Measurements from ENCODE around the gene SUPT7L. TPM values are rescaled to one million over a fixed set of nuclear protein-coding genes. Genes with fewer than 3 reads are reported as not detected.

The SUPT7L gene
- polyA plus RNA-seq, 1 donor from 2014 or later, result 95.8 TPM

- Histone ChIP-seq H3K9ac (ENCODE audit: low read length) (no peak overlapping the region), H3K79me2 (replicated peaks; ENCODE audit: insufficient read depth, low read length) (no peaks in the 10 kb centered on the region), H3K4me3 (ENCODE audit: low read length) (no peak overlapping the region), H3K4me2 (ENCODE audit: low read length) (no peak overlapping the region), H3K36me3 (ENCODE audit: insufficient read depth, low read length) (peaks cover 20% of the 10 kb centered on the region), H4K20me1 (ENCODE audit: insufficient read depth) (no peaks in the 10 kb centered on the region), H3K9me3 (ENCODE audit: low read length) (no peaks in the 10 kb centered on the region), H3F3A (ENCODE audit: insufficient read depth, low read length, poor library complexity, severe bottlenecking) (no peaks in the 10 kb centered on the region), H3K27me3 (ENCODE audit: insufficient read depth, low read depth, low read length) (no peaks in the 10 kb centered on the region), H3K27ac (ENCODE audit: low read length) (no peak overlapping the region), H2AFZ (ENCODE audit: low read depth, low read length) (no peak overlapping the region), H3K9me2 (ENCODE audit: insufficient read depth, low read length) (no peaks in the 10 kb centered on the region)
- TF ChIP-seq TAF1 (IDR thresholded peaks at IDR 0.05; ENCODE audit: low read depth) (no peak), MXI1 (conservative IDR thresholded peaks at IDR 0.05; ENCODE audit: poor library complexity, severe bottlenecking) (no peak), EZH2 (IDR thresholded peaks at IDR 0.05; ENCODE audit: borderline replicate concordance, insufficient read depth, low read length, poor library complexity, severe bottlenecking) (no peak), CTCF (IDR thresholded peaks at IDR 0.05; ENCODE audit: poor library complexity, severe bottlenecking) (no peak), SMC3 (conservative IDR thresholded peaks at IDR 0.05; ENCODE audit: poor library complexity) (no peak), POLR2AphosphoS5 (IDR thresholded peaks at IDR 0.05) (no peak), EP300 (conservative IDR thresholded peaks at IDR 0.05; ENCODE audit: poor library complexity, severe bottlenecking) (no peak), REST (IDR thresholded peaks at IDR 0.05; ENCODE audit: borderline replicate concordance) (no peak), RAD21 (conservative IDR thresholded peaks at IDR 0.05) (no peak)
These were observed 9.5 kb upstream of the SUPT7L start for GRCh38 chr2:27672723-27673486.

GRCh38 chr2:27671235-27671634 is 7.8 kb upstream of the SUPT7L start:
- no peak for TF ChIP-seq SMC3 (conservative IDR thresholded peaks at IDR 0.05; ENCODE audit: poor library complexity)
- no peak for TF ChIP-seq EZH2 (IDR thresholded peaks at IDR 0.05; ENCODE audit: borderline replicate concordance, insufficient read depth, low read length, poor library complexity, severe bottlenecking)
- no peak for TF ChIP-seq CTCF (IDR thresholded peaks at IDR 0.05; ENCODE audit: poor library complexity, severe bottlenecking)
- no peak for TF ChIP-seq TAF1 (IDR thresholded peaks at IDR 0.05; ENCODE audit: low read depth)
- no peak for TF ChIP-seq POLR2AphosphoS5 (IDR thresholded peaks at IDR 0.05)
- no peak for TF ChIP-seq RAD21 (conservative IDR thresholded peaks at IDR 0.05)
- no peak for TF ChIP-seq REST (IDR thresholded peaks at IDR 0.05; ENCODE audit: borderline replicate concordance)
- no peak for TF ChIP-seq MXI1 (conservative IDR thresholded peaks at IDR 0.05; ENCODE audit: poor library complexity, severe bottlenecking)
- TF ChIP-seq EP300 (conservative IDR thresholded peaks at IDR 0.05; ENCODE audit: poor library complexity, severe bottlenecking), result no peak
- H4K20me1 ChIP-seq (ENCODE audit: insufficient read depth), result no peaks in the 10 kb centered on the region
- no peak overlapping the region for H3K9ac ChIP-seq (ENCODE audit: low read length)
- H3K79me2 ChIP-seq (replicated peaks; ENCODE audit: insufficient read depth, low read length), result no peaks in the 10 kb centered on the region
- no peaks in the 10 kb centered on the region for H3K27me3 ChIP-seq (ENCODE audit: insufficient read depth, low read depth, low read length)
- H3K9me2 ChIP-seq (ENCODE audit: insufficient read depth, low read length), result no peaks in the 10 kb centered on the region
- no peaks in the 10 kb centered on the region for H3K9me3 ChIP-seq (ENCODE audit: low read length)
- H3F3A ChIP-seq (ENCODE audit: insufficient read depth, low read length, poor library complexity, severe bottlenecking), result no peaks in the 10 kb centered on the region
- H3K4me3 ChIP-seq (ENCODE audit: low read length), result no peak overlapping the region
- H2AFZ ChIP-seq (ENCODE audit: low read depth, low read length), result no peak overlapping the region
- no peak overlapping the region for H3K27ac ChIP-seq (ENCODE audit: low read length)
- peaks cover 13% of the 10 kb centered on the region for H3K36me3 ChIP-seq (ENCODE audit: insufficient read depth, low read length)
- H3K4me2 ChIP-seq (ENCODE audit: low read length), result no peak overlapping the region
